Stimulated activated CD8-positive, alpha-beta memory T cell treated with anti-CD3 and anti-CD28 coated beads, Interleukin-12 subunit alpha, Interleukin-12 subunit beta, amount 100 ng/mL, for 4 hours (primary cell): Measurements from ENCODE around the gene TLE7.

ENCODE experiments used
- DNase-seq: peaks from one replicate; pipeline ENCODE4 v3.0.0-alpha.2; 2020; ENCODE audit warnings: low read depth

Gene TLE7

GRCh38 chr16:71442051-71442440, at the start of gene TLE7:
Gene TLE7, minus strand, starts transcription at chr16:71442054. Its CDS starts 8,730 bp downstream, at chr16:71433324.
- no peak for DNase-seq

GRCh38 chr16:71491054-71491453, 49.2 kb upstream of the TLE7 start:
- no peak for DNase-seq

- DNase-seq, result no peak
Measured at GRCh38 chr16:71490361-71490760, 48.5 kb upstream of the TLE7 start.

- DNase-seq, result no peak
Measured at GRCh38 chr16:71489122-71489521, 47.3 kb upstream of the TLE7 start, which contains the start of gene ZNF19. Gene ZNF19, minus strand, starts transcription at chr16:71489324. Its CDS starts 7,210 bp downstream, at chr16:71482114.

- DNase-seq, result peak; percentile 64
Measured at GRCh38 chr16:71484006-71484893, 42.4 kb upstream of the TLE7 start.

- no peak for DNase-seq
Measured at GRCh38 chr16:71482569-71482968, 40.7 kb upstream of the TLE7 start.

- no peak for DNase-seq
Measured at GRCh38 chr16:71480956-71481355, 39.1 kb upstream of the TLE7 start.

GRCh38 chr16:71479420-71479819, 37.6 kb upstream of the TLE7 start:
- DNase-seq, result no peak

GRCh38 chr16:71476457-71477124, 34.7 kb upstream of the TLE7 start:
- DNase-seq, result no peak

GRCh38 chr16:71474864-71475263, 33.0 kb upstream of the TLE7 start:
- DNase-seq, result no peak

- no peak for DNase-seq
Measured at GRCh38 chr16:71473891-71474290, 32.0 kb upstream of the TLE7 start.

- DNase-seq, result no peak
Measured at GRCh38 chr16:71472931-71473330, 31.1 kb upstream of the TLE7 start.

GRCh38 chr16:71472051-71472450, 30.2 kb upstream of the TLE7 start:
- DNase-seq, result no peak

GRCh38 chr16:71467810-71468209, 26.0 kb upstream of the TLE7 start:
- no peak for DNase-seq

GRCh38 chr16:71464231-71464630, 22.4 kb upstream of the TLE7 start:
- no peak for DNase-seq

GRCh38 chr16:71461686-71462648, 20.1 kb upstream of the TLE7 start, which contains the start of gene ZNF23:
Gene ZNF23, minus strand, starts transcription at chr16:71462247. Its CDS starts 5,451 bp downstream, at chr16:71456796.
- peak; percentile 67 for DNase-seq

GRCh38 chr16:71460941-71461340, 19.1 kb upstream of the TLE7 start:
- DNase-seq, result no peak

GRCh38 chr16:71460236-71460635, 18.4 kb upstream of the TLE7 start:
- DNase-seq, result no peak

- no peak for DNase-seq
Measured at GRCh38 chr16:71459510-71459909, 17.7 kb upstream of the TLE7 start.

GRCh38 chr16:71456801-71457200, 14.9 kb upstream of the TLE7 start:
- no peak for DNase-seq

GRCh38 chr16:71453036-71453435, 11.2 kb upstream of the TLE7 start:
- DNase-seq, result no peak

GRCh38 chr16:71449020-71449419, 7.2 kb upstream of the TLE7 start:
- no peak for DNase-seq
